ENCODE data around the gene ETV5.

- no peak for TF ChIP-seq EZH2 (IDR thresholded peaks at IDR 0.05; ENCODE audit: borderline replicate concordance, low read depth, low read length, severe bottlenecking)
- TF ChIP-seq JUN (IDR thresholded peaks at IDR 0.05; ENCODE audit: borderline replicate concordance, insufficient read depth, insufficient read length, low read depth): no peak
- no peak for TF ChIP-seq CTCF (IDR thresholded peaks at IDR 0.05; ENCODE audit: extremely low read depth in 1 of 2, insufficient read depth in 1 of 2, low read depth in 1 of 2, low read length in 2 of 2)
- TF ChIP-seq POLR2AphosphoS5 (IDR thresholded peaks at IDR 0.05; ENCODE audit: insufficient read depth, low read depth, low read length): no peak
These were observed 39.7 kb downstream of the ETV5 start for GRCh38 chr3:186069199-186069598.
